Prostate gland (tissue), 2 donors: ENCODE results near the gene AHCYL2. TPM values are rescaled to one million over a fixed set of nuclear protein-coding genes. Genes with fewer than 3 reads are reported as not detected.

Source experiments
- DNase-seq: peaks from one replicate; pipeline ENCODE4 v3.0.0-alpha.2; 2019; ENCODE audit warnings: low spot score
- H3K27ac ChIP-seq, 2 donors: fragments of 200-600 bp; sonication (generic); 2 replicates each; pipeline ENCODE4 v1.5.1; 2017 to 2019
- H3K27me3 ChIP-seq: fragments of 200-600 bp; sonication (generic); replicated peaks from 2 replicates; pipeline ENCODE4 v1.5.1; 2019; ENCODE audit not compliant: insufficient read depth
- H3K36me3 ChIP-seq, 2 donors: fragments of 200-600 bp; sonication (generic); 1 replicate in 1 of 2; 2 replicates in 1 of 2; pipeline versions ENCODE4 v1.5.1 to v1.8.1; 2017 to 2019
- H3K4me1 ChIP-seq: fragments of 200-600 bp; sonication (generic); replicated peaks from 2 replicates; pipeline ENCODE4 v1.5.1; 2019
- H3K4me3 ChIP-seq, 2 donors: fragments of 200-600 bp; sonication (generic); 2 replicates each; pipeline ENCODE4 v1.5.1; 2017 to 2019
- H3K9me3 ChIP-seq: fragments of 200-600 bp; sonication (generic); 2 replicates; pipeline ENCODE4 v1.5.1; 2017
- POLR2A ChIP-seq: fragments of 450-650 bp; IDR thresholded peaks from one replicate; pipeline ENCODE4 v1.6.1; 2016; ENCODE audit warnings: antibody characterized with exemption, mild to moderate bottlenecking
- POLR2AphosphoS5 ChIP-seq: sonication (generic); formaldehyde crosslinking; IDR thresholded peaks from one replicate; pipeline ENCODE4 v1.6.1; 2017; ENCODE audit warnings: antibody characterized with exemption
- WGBS: methylation state at CpG from one replicate; pipeline ENCODE4 v1.1.5; 2018; 5-methylcytosine and 5-hydroxymethylcytosine counted together
- intact Hi-C: fragments of 100-400 bp; cut with DNase I; formaldehyde crosslinking; loops from one replicate; pipeline ENCODE4 v1.14.2; 2022
- total RNA-seq, 2 donors: library from RNA; depleted of rRNA; stranded (reverse); fragments of >200 nt; gene quantifications; one replicate each; pipeline ENCODE4 v1.1.0, GENCODE V29; 2016
- TF ChIP-seq, protein P1 (sequence below), 4 experiments: fragments of 200-600 bp in 2 of 4; fragments of 450-650 bp in 2 of 4; sonication (generic) in 2 of 4; IDR thresholded peaks; 1 replicate in 3 of 4; 2 replicates in 1 of 4; pipeline ENCODE4 v1.5.1; 2016 to 2019; ENCODE audit warnings: antibody characterized with exemption in 4 of 4, mild to moderate bottlenecking in 2 of 4, moderate library complexity in 2 of 4

Gene AHCYL2
- total RNA-seq, 2 donors from 2014 or later: 15.2 to 38.3 TPM

DNA sequence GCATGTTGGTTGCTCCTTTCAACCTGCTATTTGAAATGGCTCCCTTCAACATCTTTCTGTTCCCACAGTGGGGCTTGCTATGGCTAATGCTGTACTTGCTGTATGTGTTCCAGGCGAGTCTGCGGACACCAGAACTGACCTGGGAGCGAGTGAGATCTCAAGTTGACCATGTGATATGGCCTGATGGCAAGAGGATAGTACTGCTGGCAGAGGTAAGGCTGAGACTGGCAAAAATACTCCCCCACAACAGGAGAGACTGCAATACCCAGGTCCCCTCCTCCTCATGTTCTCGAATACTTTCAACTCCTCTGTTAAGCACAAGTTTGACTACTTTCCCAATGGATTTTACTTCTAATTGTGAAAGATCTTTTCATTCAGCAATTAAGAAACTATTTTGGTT lies 197.9 kb downstream of the AHCYL2 start:
- TF ChIP-seq, protein P1, sequence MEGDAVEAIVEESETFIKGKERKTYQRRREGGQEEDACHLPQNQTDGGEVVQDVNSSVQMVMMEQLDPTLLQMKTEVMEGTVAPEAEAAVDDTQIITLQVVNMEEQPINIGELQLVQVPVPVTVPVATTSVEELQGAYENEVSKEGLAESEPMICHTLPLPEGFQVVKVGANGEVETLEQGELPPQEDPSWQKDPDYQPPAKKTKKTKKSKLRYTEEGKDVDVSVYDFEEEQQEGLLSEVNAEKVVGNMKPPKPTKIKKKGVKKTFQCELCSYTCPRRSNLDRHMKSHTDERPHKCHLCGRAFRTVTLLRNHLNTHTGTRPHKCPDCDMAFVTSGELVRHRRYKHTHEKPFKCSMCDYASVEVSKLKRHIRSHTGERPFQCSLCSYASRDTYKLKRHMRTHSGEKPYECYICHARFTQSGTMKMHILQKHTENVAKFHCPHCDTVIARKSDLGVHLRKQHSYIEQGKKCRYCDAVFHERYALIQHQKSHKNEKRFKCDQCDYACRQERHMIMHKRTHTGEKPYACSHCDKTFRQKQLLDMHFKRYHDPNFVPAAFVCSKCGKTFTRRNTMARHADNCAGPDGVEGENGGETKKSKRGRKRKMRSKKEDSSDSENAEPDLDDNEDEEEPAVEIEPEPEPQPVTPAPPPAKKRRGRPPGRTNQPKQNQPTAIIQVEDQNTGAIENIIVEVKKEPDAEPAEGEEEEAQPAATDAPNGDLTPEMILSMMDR (IDR thresholded peaks at IDR 0.05): no peak
- TF ChIP-seq POLR2AphosphoS5 (no peak), POLR2A (no peak)
- no peaks in the 10 kb centered on the region for H3K36me3 ChIP-seq
- no peak overlapping the region for H3K27ac ChIP-seq
- H3K4me1 ChIP-seq: no peaks in the 10 kb centered on the region
- H3K27me3 ChIP-seq: no peaks in the 10 kb centered on the region
- WGBS: 100% methylated on average over 4 of the region's 4 CpGs
- no peaks in the 10 kb centered on the region for H3K9me3 ChIP-seq
- DNase-seq: no peak
- intact Hi-C loops: no loop called here
- H3K4me3 ChIP-seq: no peak overlapping the region

DNA sequence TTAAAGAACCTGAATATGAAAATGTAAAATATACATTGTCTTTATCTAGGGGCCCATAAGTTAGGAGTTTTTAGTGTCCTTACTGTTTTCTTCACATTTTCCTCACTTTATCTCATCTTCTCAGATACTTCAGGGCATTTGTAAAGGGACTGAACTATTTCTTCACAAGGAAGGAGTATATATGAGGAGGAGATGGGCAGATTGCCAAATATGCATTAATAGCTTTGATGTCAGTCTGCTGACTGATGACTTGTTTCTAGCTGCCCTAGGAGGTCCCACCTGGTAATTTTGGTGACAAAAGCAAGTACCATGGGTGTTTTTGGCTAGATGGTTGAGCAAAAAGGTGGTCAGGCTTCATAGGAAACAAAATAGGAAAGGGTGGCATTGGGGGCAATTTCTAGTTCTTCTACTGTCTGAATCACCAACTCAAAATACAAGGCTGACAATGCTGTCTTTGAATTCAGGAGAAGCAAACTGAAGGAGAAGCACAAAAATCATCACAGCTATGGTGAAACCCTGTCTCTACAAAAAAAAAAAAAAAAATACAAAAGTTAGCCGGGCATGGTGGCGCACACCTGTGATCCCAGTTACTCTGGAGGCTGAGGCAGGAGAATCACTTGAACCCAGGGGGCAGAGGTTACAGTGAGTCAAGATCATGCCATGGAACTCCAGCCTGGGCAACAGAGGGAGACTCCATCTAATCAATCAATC lies 199.0 kb downstream of the AHCYL2 start:
- DNase-seq: no peak
- intact Hi-C loops: no loop called here
- WGBS: 98% methylated on average over 2 of the region's 2 CpGs
- Histone ChIP-seq H3K4me3 (no peak overlapping the region), H3K9me3 (no peaks in the 10 kb centered on the region), H3K36me3 (no peaks in the 10 kb centered on the region), H3K27me3 (no peaks in the 10 kb centered on the region), H3K4me1 (no peaks in the 10 kb centered on the region), H3K27ac (no peak overlapping the region)
- TF ChIP-seq, protein P1 (IDR thresholded peaks at IDR 0.05): no peak
- TF ChIP-seq POLR2AphosphoS5 (no peak), POLR2A (no peak)

- Histone ChIP-seq H3K9me3 (no peaks in the 10 kb centered on the region), H3K27ac (no peak overlapping the region), H3K27me3 (no peaks in the 10 kb centered on the region), H3K4me1 (no peaks in the 10 kb centered on the region), H3K4me3 (no peak overlapping the region), H3K36me3 (no peaks in the 10 kb centered on the region)
- DNase-seq: no peak
- intact Hi-C loops: no loop called here
- no peak for TF ChIP-seq POLR2A
- TF ChIP-seq, protein P1 (IDR thresholded peaks at IDR 0.05): no peak
- TF ChIP-seq POLR2AphosphoS5: no peak
These were observed 201.7 kb downstream of the AHCYL2 start for GRCh38 chr7:129426482-129426881.

DNA sequence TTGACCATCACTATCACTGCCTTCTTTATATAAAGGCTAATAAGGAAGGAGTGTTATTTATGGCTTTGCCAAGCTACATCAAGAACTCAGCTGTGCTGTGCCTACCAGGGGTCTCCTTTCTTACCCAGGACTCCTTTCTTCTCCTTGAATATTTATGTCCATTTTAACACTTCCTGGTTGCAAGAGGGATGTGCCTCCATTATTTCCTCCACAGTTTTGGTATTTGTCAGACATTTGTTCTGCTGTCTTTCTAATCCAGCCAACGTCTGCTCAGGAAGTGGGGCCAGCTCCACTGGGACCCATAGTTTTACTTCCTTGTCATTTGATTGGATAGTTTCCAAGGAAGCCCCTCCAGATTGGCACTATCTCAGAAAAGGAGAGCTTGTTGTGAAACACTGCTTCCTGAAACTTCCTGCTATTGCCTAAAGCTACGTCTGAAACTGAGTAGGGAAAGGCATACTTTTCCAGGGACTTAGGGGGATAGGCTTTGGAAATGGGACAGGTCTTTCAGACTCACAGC lies 202.8 kb downstream of the AHCYL2 start:
- Histone ChIP-seq H3K36me3 (no peaks in the 10 kb centered on the region), H3K4me3 (no peak overlapping the region), H3K27me3 (no peaks in the 10 kb centered on the region), H3K4me1 (no peaks in the 10 kb centered on the region), H3K9me3 (no peaks in the 10 kb centered on the region), H3K27ac (no peak overlapping the region)
- intact Hi-C loops: no loop called here
- no peak for DNase-seq
- 53% methylated on average over 2 of the region's 2 CpGs for WGBS
- no peak for TF ChIP-seq POLR2AphosphoS5
- TF ChIP-seq POLR2A: no peak
- TF ChIP-seq, protein P1 (IDR thresholded peaks at IDR 0.05): no peak
